Measurements from ENCODE around the gene PALD1. TPM values are rescaled to one million over a fixed set of nuclear protein-coding genes. Genes with fewer than 3 reads are reported as not detected.

PALD1 gene
- total RNA-seq, 1 experiment from 2014 or later = 33.1 TPM

- ATAC-seq = no peak
- H3K27me3 ChIP-seq (ENCODE audit: insufficient read depth, low read length) = no peaks in the 10 kb centered on the region
- POLR2A ChIA-PET = no interaction called here
Observed at GRCh38 chr10:70603449-70603801, 124.9 kb downstream of the PALD1 start.

More at GRCh38 chr10:70603449-70603801, 124.9 kb downstream of the PALD1 start:
- H3K4me3 ChIP-seq (replicated peaks in 1 of 2; ENCODE audit: low read depth in 1 of 2, low read length in 2 of 2) = no peak overlapping the region
- H3K4me1 ChIP-seq (ENCODE audit: control insufficient read depth in 1 of 2, insufficient read depth in 2 of 2, low read length in 2 of 2) = peaks cover 8 to 43% of the 10 kb centered on the region in 2 experiments
- H3K9ac ChIP-seq (ENCODE audit: low read length) = no peak overlapping the region
- no peaks in the 10 kb centered on the region for H3K9me3 ChIP-seq (ENCODE audit: control insufficient read depth in 1 of 2, insufficient read depth in 1 of 2, low read depth in 1 of 2, low read length in 2 of 2)
- DNase-seq (ENCODE audit: low read depth, low spot score) = no peak
- ChIA-PET CTCF (no interaction called here), RAD21 (ENCODE audit: low non-redundant PET in 1 of 2, low total read pairs in 2 of 2, uncharacterized antibody in 2 of 2, unreplicated experiment in 2 of 2) (no interaction called here)
- no peak overlapping the region; the same call in 1 of the 2 replicates for H3K27ac ChIP-seq (ENCODE audit: low read depth, low read length)
- no peaks in the 10 kb centered on the region for H3K79me2 ChIP-seq (ENCODE audit: insufficient read depth, low read length)
- no peaks in the 10 kb centered on the region for H4K20me1 ChIP-seq (ENCODE audit: insufficient read depth)
- no peaks in the 10 kb centered on the region for H3K36me3 ChIP-seq (ENCODE audit: control insufficient read depth in 1 of 2, insufficient read depth in 2 of 2, low read length in 2 of 2)
- BruUV-seq (replicated peaks) = no TSS peak
- no peak overlapping the region for H2AFZ ChIP-seq (ENCODE audit: low read depth, low read length, poor library complexity, severe bottlenecking)
- H3K4me2 ChIP-seq (ENCODE audit: low read length) = no peak overlapping the region
- TF ChIP-seq POLR2AphosphoS5 (IDR thresholded peaks at IDR 0.05; ENCODE audit: low read depth, low read length) (no peak), TCF7L2 (IDR thresholded peaks at IDR 0.05; ENCODE audit: borderline replicate concordance, extremely low read depth, insufficient read depth, insufficient read length) (no peak), MAX (IDR thresholded peaks at IDR 0.05) (no peak), SP1 (IDR thresholded peaks at IDR 0.05; ENCODE audit: low read depth) (no peak), ZBTB33 (IDR thresholded peaks at IDR 0.05; ENCODE audit: extremely low read depth, insufficient replicate concordance, low read length) (no peak), ATF3 (IDR thresholded peaks at IDR 0.05) (no peak), RAD21 (IDR thresholded peaks at IDR 0.05; ENCODE audit: low read depth) (no peak), ZNF274 (IDR thresholded peaks at IDR 0.05; ENCODE audit: low read depth, low read length) (no peak), JUND (IDR thresholded peaks at IDR 0.05) (no peak)
- H3K9me2 ChIP-seq (ENCODE audit: insufficient read depth) = no peaks in the 10 kb centered on the region
- intact Hi-C loops (cut with micrococcal nuclease) = no loop called here

Measured in HCT116 (cell line).